K562 (cell line): ENCODE results near the gene UNC93B1. TPM values are rescaled to one million over a fixed set of nuclear protein-coding genes. Genes with fewer than 3 reads are reported as not detected.

ENCODE experiments used
- ARID2 ChIP-seq: fragments of 450-650 bp; IDR thresholded peaks from 2 replicates; pipeline ENCODE4 v1.6.1; 2017; ENCODE audit warnings: antibody characterized with exemption, mild to moderate bottlenecking
- BACH1 ChIP-seq: fragments of 200-800 bp; sonication (Bioruptor generic); IDR thresholded peaks from 2 replicates; pipeline ENCODE4 v1.6.1; 2016; ENCODE audit warnings: missing genetic modification characterization, missing compliant biosample characterization
- CBFB ChIP-seq: sonication (generic); formaldehyde crosslinking; IDR thresholded peaks from 2 replicates; pipeline ENCODE4 v1.4.0; 2020; ENCODE audit warnings: mild to moderate bottlenecking, missing genetic modification reagents
- CHD4 ChIP-seq: fragments of 200-600 bp; sonication (generic); IDR thresholded peaks from 3 replicates; pipeline ENCODE4 v1.6.1; 2012; ENCODE audit warnings: low read depth, mild to moderate bottlenecking, mixed read lengths, low read length, inconsistent platforms; ENCODE audit not compliant: insufficient read depth, insufficient replicate concordance, poor library complexity, severe bottlenecking
- CHD7 ChIP-seq: fragments of 200-600 bp; sonication (generic); IDR thresholded peaks from one replicate; pipeline ENCODE4 v1.6.1; 2012; ENCODE audit warnings: mild to moderate bottlenecking, low read depth, low read length, inconsistent platforms
- CTBP1 ChIP-seq: fragments of 450-650 bp; IDR thresholded peaks from 2 replicates; pipeline ENCODE4 v1.6.1; 2016; ENCODE audit warnings: borderline replicate concordance
- DPF2 ChIP-seq: fragments of 450-650 bp; IDR thresholded peaks from 2 replicates; pipeline ENCODE4 v1.6.1; 2016
- ELF4 ChIP-seq: fragments of 450-650 bp; formaldehyde crosslinking; IDR thresholded peaks from 2 replicates; pipeline ENCODE4 v1.4.0; 2022; ENCODE audit warnings: missing genetic modification characterization
- EP400 ChIP-seq: fragments of 450-650 bp; IDR thresholded peaks from 2 replicates; pipeline ENCODE4 v1.6.1; 2017; ENCODE audit warnings: antibody characterized with exemption, mild to moderate bottlenecking, moderate library complexity
- HMBOX1 ChIP-seq: sonication (generic); IDR thresholded peaks from 2 replicates; pipeline ENCODE4 v1.6.1; 2016
- NFATC3 ChIP-seq: fragments of 450-650 bp; IDR thresholded peaks from 2 replicates; pipeline ENCODE4 v1.6.1; 2017; ENCODE audit warnings: mild to moderate bottlenecking
- PRMT5 ChIP-seq: sonication (generic); formaldehyde crosslinking; IDR thresholded peaks from 2 replicates; pipeline ENCODE4 v1.5.0; 2020; ENCODE audit warnings: missing genetic modification reagents
- PRPF4 ChIP-seq: fragments of 200-400 bp; formaldehyde crosslinking; IDR thresholded peaks from one replicate; pipeline ENCODE4 v1.6.1; 2017; ENCODE audit warnings: low read length, low read depth, mild to moderate bottlenecking; ENCODE audit not compliant: insufficient read depth, poor library complexity, severe bottlenecking
- SMAD2 ChIP-seq: fragments of 150-350 bp; IDR thresholded peaks from 2 replicates; pipeline ENCODE4 v1.6.1; 2014; ENCODE audit warnings: low read depth, mild to moderate bottlenecking, low read length
- ZFPM2 ChIP-seq: fragments of 250-450 bp; sonication (Bioruptor Pico); IDR thresholded peaks from 2 replicates; pipeline ENCODE4 v1.5.1; 2022; ENCODE audit warnings: mild to moderate bottlenecking
- ZKSCAN3 ChIP-seq: fragments of 250-450 bp; sonication (Bioruptor Pico); IDR thresholded peaks from 2 replicates; pipeline ENCODE4 v1.4.0; 2020
- ZNF436 ChIP-seq: fragments of 250-450, 450-650 bp; sonication (Bioruptor Pico); formaldehyde crosslinking; IDR thresholded peaks from 2 replicates; pipeline ENCODE4 v1.7.0; 2020; ENCODE audit warnings: mild to moderate bottlenecking
- ZNF780A ChIP-seq: fragments of 250-450 bp; sonication (Bioruptor Pico); IDR thresholded peaks from 2 replicates; pipeline ENCODE4 v1.5.0; 2021; ENCODE audit warnings: mild to moderate bottlenecking
- polyA plus RNA-seq, 8 experiments: library from polyadenylated mRNA; depleted of rRNA in 4 of 8; stranded (reverse) in 5 of 8; unstranded in 3 of 8; fragments of >200 nt; fragmentation: Nextera tagmentation in 2 of 8; fragmentation: Illumina TruSeq in 1 of 8; extraction: Ambion mirVana in 2 of 8; extraction: Trizol in 1 of 8; gene quantifications; 2 replicates each; pipeline versions ENCODE4 v1.2.1 to v1.2.3, GENCODE V29; 2011 to 2014; ENCODE audit warnings: inconsistent platforms in 1 of 8, missing spikeins in 1 of 8
- total RNA-seq, 7 experiments: library from RNA; depleted of rRNA in 6 of 7; stranded (reverse); fragments of >200 nt in 6 of 7; fragmentation: Illumina TruSeq in 2 of 7; extraction: Trizol in 2 of 7; gene quantifications; 2 replicates each; pipeline versions ENCODE4 v1.2.1 to v1.2.3, GENCODE V29; 2011 to 2021; ENCODE audit warnings: low replicate concordance in 1 of 7

UNC93B1 gene
- total and polyA plus RNA-seq, 9 of the 15 experiments (the other 6 are each of a cell fraction or from before 2014, with no cell fraction given), result 0.10 to 13.6 (median 6.5) TPM

- TF ChIP-seq CHD7 (no peak), ZNF436 (CRISPR knock-in tag) (no peak), CHD4 (peak; percentile 53), CBFB (CRISPR knock-in tag) (no peak), ARID2 (no peak), SMAD2 (no peak), CTBP1 (peak; percentile 24; the same call in 1 of the 2 replicates), PRMT5 (CRISPR knock-in tag) (no peak), BACH1 (tag) (no peak), DPF2 (peak; percentile 87), NFATC3 (no peak), EP400 (peak; percentile 89), ZFPM2 (CRISPR knock-in tag) (no peak), ZKSCAN3 (CRISPR knock-in tag) (no peak), ELF4 (CRISPR knock-in tag) (no peak), HMBOX1 (no peak), ZNF780A (CRISPR knock-in tag) (no peak), PRPF4 (no peak)
Observed at GRCh38 chr11:68043349-68044144, 39.6 kb upstream of the UNC93B1 start (continued).
